ENCODE measurements around the gene LMNA.

GRCh38 chr1:156121457-156121856 lies 6.9 kb downstream of the LMNA start:
- TF ChIP-seq CTCF (IDR thresholded peaks at IDR 0.05; ENCODE audit: low read depth, low read length, missing input control): no peak
- no peak for TF ChIP-seq MAX (IDR thresholded peaks at IDR 0.05)
- no peak for TF ChIP-seq EGR1 (IDR thresholded peaks at IDR 0.05; ENCODE audit: low read depth in 2 of 2)
- no peak for TF ChIP-seq JUND (IDR thresholded peaks at IDR 0.05)
- TF ChIP-seq, protein P1, sequence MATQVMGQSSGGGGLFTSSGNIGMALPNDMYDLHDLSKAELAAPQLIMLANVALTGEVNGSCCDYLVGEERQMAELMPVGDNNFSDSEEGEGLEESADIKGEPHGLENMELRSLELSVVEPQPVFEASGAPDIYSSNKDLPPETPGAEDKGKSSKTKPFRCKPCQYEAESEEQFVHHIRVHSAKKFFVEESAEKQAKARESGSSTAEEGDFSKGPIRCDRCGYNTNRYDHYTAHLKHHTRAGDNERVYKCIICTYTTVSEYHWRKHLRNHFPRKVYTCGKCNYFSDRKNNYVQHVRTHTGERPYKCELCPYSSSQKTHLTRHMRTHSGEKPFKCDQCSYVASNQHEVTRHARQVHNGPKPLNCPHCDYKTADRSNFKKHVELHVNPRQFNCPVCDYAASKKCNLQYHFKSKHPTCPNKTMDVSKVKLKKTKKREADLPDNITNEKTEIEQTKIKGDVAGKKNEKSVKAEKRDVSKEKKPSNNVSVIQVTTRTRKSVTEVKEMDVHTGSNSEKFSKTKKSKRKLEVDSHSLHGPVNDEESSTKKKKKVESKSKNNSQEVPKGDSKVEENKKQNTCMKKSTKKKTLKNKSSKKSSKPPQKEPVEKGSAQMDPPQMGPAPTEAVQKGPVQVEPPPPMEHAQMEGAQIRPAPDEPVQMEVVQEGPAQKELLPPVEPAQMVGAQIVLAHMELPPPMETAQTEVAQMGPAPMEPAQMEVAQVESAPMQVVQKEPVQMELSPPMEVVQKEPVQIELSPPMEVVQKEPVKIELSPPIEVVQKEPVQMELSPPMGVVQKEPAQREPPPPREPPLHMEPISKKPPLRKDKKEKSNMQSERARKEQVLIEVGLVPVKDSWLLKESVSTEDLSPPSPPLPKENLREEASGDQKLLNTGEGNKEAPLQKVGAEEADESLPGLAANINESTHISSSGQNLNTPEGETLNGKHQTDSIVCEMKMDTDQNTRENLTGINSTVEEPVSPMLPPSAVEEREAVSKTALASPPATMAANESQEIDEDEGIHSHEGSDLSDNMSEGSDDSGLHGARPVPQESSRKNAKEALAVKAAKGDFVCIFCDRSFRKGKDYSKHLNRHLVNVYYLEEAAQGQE (IDR thresholded peaks at IDR 0.05): no peak

Measured in liver (tissue), 3 donors.